Activated B cell treated with CpG ODN at 0.5 μM for 24 hours (primary cell): ENCODE results near the gene BTF3. TPM values are rescaled to one million over a fixed set of nuclear protein-coding genes. Genes with fewer than 3 reads are reported as not detected.

Experiments used
- ATAC-seq: fragments of 200-7000 bp; cut with Tn5 transposase; one replicate; pipeline ENCODE4 v1.10.0; 2021; ENCODE audit warnings: low read depth, mild to moderate bottlenecking, moderate library complexity
- CTCF ChIA-PET: fragments of 350-600 bp; sonication (Branson Sonifier 250); formaldehyde crosslinking; loops from one replicate; lab custom pipeline; 2021; ENCODE audit warnings: antibody characterized with exemption; lab: Charles Lee
- POLR2A ChIA-PET: fragments of 350-600 bp; sonication (Branson Sonifier 250); formaldehyde crosslinking; loops from one replicate; lab custom pipeline; 2021; ENCODE audit warnings: antibody characterized with exemption; lab: Charles Lee
- DNase-seq: peaks from one replicate; pipeline ENCODE4 v3.0.0; 2022
- H3K27ac Mint-ChIP-seq: one replicate; pipeline ENCODE4 v1.8.0; 2020; ENCODE audit warnings: mixed read lengths
- H3K27me3 Mint-ChIP-seq: one replicate; pipeline ENCODE4 v1.8.0; 2021; ENCODE audit warnings: mixed read lengths
- H3K36me3 Mint-ChIP-seq: one replicate; pipeline ENCODE4 v1.8.0; 2021; ENCODE audit warnings: low read depth, mixed read lengths
- H3K4me1 Mint-ChIP-seq: one replicate; pipeline ENCODE4 v1.8.0; 2021; ENCODE audit warnings: mixed read lengths
- H3K4me3 Mint-ChIP-seq: one replicate; pipeline ENCODE4 v1.8.0; 2020; ENCODE audit warnings: mild to moderate bottlenecking, mixed read lengths
- H3K9me3 Mint-ChIP-seq: one replicate; pipeline ENCODE4 v1.8.0; 2020; ENCODE audit warnings: mixed read lengths
- CTCF ChIP-seq: fragments of 200-600 bp; IDR thresholded peaks from one replicate; pipeline ENCODE4 v1.8.0; 2022; ENCODE audit warnings: antibody characterized with exemption, mild to moderate bottlenecking
- intact Hi-C: fragments of 100-400 bp; cut with micrococcal nuclease; formaldehyde crosslinking; loops from one replicate; pipeline ENCODE4 v1.15.1; 2024
- total RNA-seq: library from RNA; stranded (reverse); gene quantifications from 2 replicates; pipeline ENCODE4 v1.2.3, GENCODE V29; 2022

The BTF3 gene
- total RNA-seq, 1 donor from 2014 or later: 753 TPM

GRCh38 chr5:73491155-73491554 lies 7.1 kb upstream of the BTF3 start:
- Mint-ChIP-seq H3K36me3 (no peaks in the 10 kb centered on the region), H3K9me3 (no peaks in the 10 kb centered on the region), H3K4me3 (no peak overlapping the region), H3K27ac (no peak overlapping the region), H3K4me1 (no peaks in the 10 kb centered on the region), H3K27me3 (peaks cover 24% of the 10 kb centered on the region)
- intact Hi-C loops: loop anchor here (10.0 kb wide), 1 partner anchor 1154 kb away; the partner anchor contains the start of gene ENC1
- CTCF ChIA-PET: no interaction called here
- TF ChIP-seq CTCF: no peak
- POLR2A ChIA-PET: no interaction called here
- DNase-seq (no peak), ATAC-seq (no peak)

- Mint-ChIP-seq H3K9me3 (no peaks in the 10 kb centered on the region), H3K4me1 (peaks cover 12% of the 10 kb centered on the region), H3K36me3 (peaks cover 7% of the 10 kb centered on the region), H3K27ac (no peak overlapping the region), H3K27me3 (peaks cover 15% of the 10 kb centered on the region), H3K4me3 (no peak overlapping the region)
- no peak for ATAC-seq
- TF ChIP-seq CTCF: no peak
- ChIA-PET CTCF (no interaction called here), POLR2A (no interaction called here)
- intact Hi-C loops: loop anchor here (10.0 kb wide), 1 partner anchor 1151 kb away; the partner anchor contains the start of gene ENC1
- DNase-seq: no peak
Observed at GRCh38 chr5:73493421-73493820, 4.8 kb upstream of the BTF3 start.

GRCh38 chr5:73494721-73495120 lies 3.5 kb upstream of the BTF3 start:
- peaks cover 20% of the 10 kb centered on the region for H3K4me1 Mint-ChIP-seq
- ATAC-seq (no peak), DNase-seq (no peak)
- intact Hi-C loops: loop anchor here (5.0 to 10.0 kb wide), 3 partner anchors 1150 to 1743 kb away; partner anchors contain the start of genes ANKRD31, ENC1, GFM2 and NSA2
- no peaks in the 10 kb centered on the region for H3K9me3 Mint-ChIP-seq
- ChIA-PET POLR2A (no interaction called here), CTCF (no interaction called here)
- H3K27me3 Mint-ChIP-seq: peaks cover 13% of the 10 kb centered on the region
- no peak overlapping the region for H3K27ac Mint-ChIP-seq
- peaks cover 15% of the 10 kb centered on the region for H3K36me3 Mint-ChIP-seq
- no peak for TF ChIP-seq CTCF
- H3K4me3 Mint-ChIP-seq: no peak overlapping the region

- peaks cover 27% of the 10 kb centered on the region for H3K4me1 Mint-ChIP-seq
- H3K27ac Mint-ChIP-seq: no peak overlapping the region
- DNase-seq: no peak
- peaks cover 11% of the 10 kb centered on the region for H3K27me3 Mint-ChIP-seq
- TF ChIP-seq CTCF: no peak
- ChIA-PET CTCF (no interaction called here), POLR2A (no interaction called here)
- H3K4me3 Mint-ChIP-seq: no peak overlapping the region
- intact Hi-C loops: loop anchor here (5.0 to 10.0 kb wide), 3 partner anchors 1149 to 1741 kb away; partner anchors contain the start of genes ANKRD31, ENC1, GFM2 and NSA2
- no peak for ATAC-seq
- H3K9me3 Mint-ChIP-seq: no peaks in the 10 kb centered on the region
- H3K36me3 Mint-ChIP-seq: peaks cover 24% of the 10 kb centered on the region
Observed at GRCh38 chr5:73495772-73496335, 2.4 kb upstream of the BTF3 start.

GRCh38 chr5:73496984-73497457 lies 1.2 kb upstream of the BTF3 start:
- H3K36me3 Mint-ChIP-seq: peaks cover 32% of the 10 kb centered on the region
- peaks cover 6% of the 10 kb centered on the region for H3K27me3 Mint-ChIP-seq
- TF ChIP-seq CTCF: no peak
- ATAC-seq (no peak), DNase-seq (no peak)
- no peaks in the 10 kb centered on the region for H3K9me3 Mint-ChIP-seq
- intact Hi-C loops: loop anchor here (5.0 to 10.0 kb wide), 3 partner anchors 1148 to 1740 kb away; partner anchors contain the start of genes ANKRD31, ENC1, GFM2 and NSA2
- CTCF ChIA-PET: no interaction called here
- H3K27ac Mint-ChIP-seq: no peak overlapping the region
- peak overlapping the region; percentile 97 for H3K4me3 Mint-ChIP-seq
- peaks cover 33% of the 10 kb centered on the region for H3K4me1 Mint-ChIP-seq
- POLR2A ChIA-PET: interaction anchor here (1.9 to 2.3 kb wide), 2 partner anchors 49 to 68 kb away, joined by 7 to 35 read pairs; partner anchors contain the start of genes ANKRA2, FOXD1 and UTP15
